ENCODE results near the gene CUL3.
"Not testable (repeated sequence)": the region's sequence is repeated elsewhere in the genome, so short reads cannot be mapped to it uniquely, and the experiment has no call there.

CUL3 gene

GRCh38 chr2:224506494-224506893, 78.7 kb downstream of the CUL3 start:
- Histone ChIP-seq H3K27ac (ENCODE audit: low read depth, low read length) (no peak overlapping the region), H3K36me3 (ENCODE audit: insufficient read depth, low read length) (peaks cover 26% of the 10 kb centered on the region), H3K9me3 (ENCODE audit: low read length) (no peaks in the 10 kb centered on the region), H3K4me3 (ENCODE audit: low read depth in 1 of 2, low read length in 2 of 2) (no peak overlapping the region), H3K9ac (ENCODE audit: low read length) (no peak overlapping the region), H3K27me3 (ENCODE audit: control insufficient read depth in 1 of 2, insufficient read depth in 2 of 2, low read length in 2 of 2) (no peaks in the 10 kb centered on the region), H3K4me1 (ENCODE audit: insufficient read depth, low read length) (no peaks in the 10 kb centered on the region)

GRCh38 chr2:224498991-224499390, 86.2 kb downstream of the CUL3 start:
- H3K9me3 ChIP-seq (ENCODE audit: low read length) = no peaks in the 10 kb centered on the region
- no peaks in the 10 kb centered on the region for H3K27me3 ChIP-seq (ENCODE audit: control insufficient read depth in 1 of 2, insufficient read depth in 2 of 2, low read length in 2 of 2)
- H3K27ac ChIP-seq (ENCODE audit: low read depth, low read length) = no peak overlapping the region
- no peaks in the 10 kb centered on the region for H3K4me1 ChIP-seq (ENCODE audit: insufficient read depth, low read length)
- H3K36me3 ChIP-seq (ENCODE audit: insufficient read depth, low read length) = peaks cover 43% of the 10 kb centered on the region
- no peak overlapping the region for H3K9ac ChIP-seq (ENCODE audit: low read length)
- no peak overlapping the region for H3K4me3 ChIP-seq (ENCODE audit: low read depth in 1 of 2, low read length in 2 of 2)

GRCh38 chr2:224492531-224492930, 92.6 kb downstream of the CUL3 start:
- no peak overlapping the region for H3K4me3 ChIP-seq (ENCODE audit: low read depth in 1 of 2, low read length in 2 of 2)
- no peaks in the 10 kb centered on the region for H3K4me1 ChIP-seq (ENCODE audit: insufficient read depth, low read length)
- peaks cover 7% of the 10 kb centered on the region for H3K36me3 ChIP-seq (ENCODE audit: insufficient read depth, low read length)
- H3K27ac ChIP-seq (ENCODE audit: low read depth, low read length) = no peak overlapping the region
- H3K9ac ChIP-seq (ENCODE audit: low read length) = no peak overlapping the region
- no peaks in the 10 kb centered on the region for H3K27me3 ChIP-seq (ENCODE audit: control insufficient read depth in 1 of 2, insufficient read depth in 2 of 2, low read length in 2 of 2)
- H3K9me3 ChIP-seq (ENCODE audit: low read length) = no peaks in the 10 kb centered on the region

DNA sequence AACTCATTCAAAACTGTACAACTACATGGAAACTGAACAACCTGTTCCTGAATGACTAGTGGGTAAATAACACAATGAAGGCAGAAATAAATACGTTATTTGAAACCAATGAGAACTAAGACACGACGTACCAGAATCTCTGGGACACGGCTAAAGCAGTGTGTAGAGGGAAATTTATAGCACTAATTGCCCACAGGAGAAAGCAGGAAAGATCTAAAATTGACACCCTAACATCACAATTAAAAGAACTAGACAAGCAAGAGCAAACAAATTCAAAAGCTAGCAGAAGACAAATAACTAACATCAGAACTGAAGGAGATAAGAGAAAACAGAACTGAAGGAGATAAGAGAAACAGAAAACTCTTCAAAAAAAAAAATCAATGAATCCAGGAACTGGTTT, 97.2 kb downstream of the CUL3 start:
- not testable (repeated sequence) for H3K27ac ChIP-seq (ENCODE audit: low read depth, low read length); H3K36me3 ChIP-seq (ENCODE audit: insufficient read depth, low read length); H3K4me1 ChIP-seq (ENCODE audit: insufficient read depth, low read length); H3K9ac ChIP-seq (ENCODE audit: low read length); H3K9me3 ChIP-seq (ENCODE audit: low read length); H3K4me3 ChIP-seq (ENCODE audit: low read depth in 1 of 2, low read length in 2 of 2); H3K27me3 ChIP-seq (ENCODE audit: control insufficient read depth in 1 of 2, insufficient read depth in 2 of 2, low read length in 2 of 2)

DNA sequence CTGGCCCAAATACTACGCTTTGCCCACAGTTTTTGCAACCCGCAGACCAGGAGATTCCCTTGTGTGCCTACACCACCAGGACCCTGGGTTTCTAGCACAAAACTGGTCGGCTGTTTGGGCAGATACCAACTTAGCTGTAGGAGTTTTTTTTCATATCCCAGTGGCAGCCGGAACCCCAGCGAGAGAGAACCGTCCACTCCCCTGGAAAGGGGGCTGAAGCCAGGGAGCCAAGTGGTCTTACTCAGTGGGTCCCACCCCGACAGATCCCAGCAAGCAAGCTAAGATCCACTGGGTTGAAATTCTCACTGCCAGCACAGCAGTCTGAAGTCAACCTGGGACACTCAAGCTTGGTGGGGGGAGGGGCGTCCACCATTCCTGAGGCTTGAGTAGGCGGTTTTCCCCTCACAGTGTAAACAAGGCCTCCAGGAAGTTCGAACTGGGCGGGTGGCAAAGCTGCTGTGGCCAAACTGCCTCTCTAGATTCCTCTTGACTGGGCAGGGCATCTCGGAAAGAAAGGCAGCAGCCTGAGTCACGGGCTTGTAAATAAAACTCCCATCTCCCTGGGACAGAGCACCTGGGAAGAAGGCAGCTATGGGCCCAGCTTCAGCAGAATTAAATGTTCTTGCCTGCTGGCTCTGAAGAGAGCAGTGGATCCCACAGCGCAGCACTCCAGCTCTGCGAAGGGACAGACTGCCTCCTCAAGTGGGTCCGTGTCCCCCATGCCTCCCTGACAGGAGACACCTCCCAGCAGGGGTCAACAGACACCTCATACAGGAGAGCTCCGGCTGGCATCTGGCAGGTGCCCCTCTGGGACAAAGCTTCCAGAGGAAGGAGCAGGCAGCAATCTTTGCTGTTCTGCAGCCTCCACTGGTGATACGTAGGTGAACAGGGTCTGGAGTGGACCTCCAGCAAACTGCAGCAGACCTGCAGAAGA, 99.8 kb downstream of the CUL3 start:
- H3K27ac ChIP-seq (ENCODE audit: low read depth, low read length); H3K36me3 ChIP-seq (ENCODE audit: insufficient read depth, low read length); H3K4me3 ChIP-seq (ENCODE audit: low read depth in 1 of 2, low read length in 2 of 2); H3K9me3 ChIP-seq (ENCODE audit: low read length); H3K9ac ChIP-seq (ENCODE audit: low read length); H3K4me1 ChIP-seq (ENCODE audit: insufficient read depth, low read length); H3K27me3 ChIP-seq (ENCODE audit: control insufficient read depth in 1 of 2, insufficient read depth in 2 of 2, low read length in 2 of 2): not testable (repeated sequence)

DNA sequence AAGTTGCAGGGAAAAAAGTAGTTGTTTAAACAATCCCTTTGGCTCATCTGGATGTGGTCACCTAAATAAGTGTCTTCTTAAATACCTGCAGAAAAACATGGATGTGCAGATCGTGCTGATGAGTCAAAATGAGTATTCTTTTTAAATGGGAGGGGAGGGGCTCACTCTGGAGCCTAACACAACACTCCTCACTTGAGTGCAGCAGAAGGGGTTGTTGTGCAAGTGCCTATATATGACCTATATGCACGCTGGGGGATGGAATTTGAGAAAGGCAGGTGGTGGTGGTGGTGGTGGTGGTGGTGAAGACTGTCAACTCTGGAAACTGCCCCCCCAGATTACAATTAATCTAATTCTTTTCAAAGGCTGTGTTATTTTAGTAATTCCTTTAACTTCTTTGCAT, 105.3 kb downstream of the CUL3 start:
- no peak overlapping the region for H3K4me3 ChIP-seq (ENCODE audit: low read depth in 1 of 2, low read length in 2 of 2)
- H3K36me3 ChIP-seq (ENCODE audit: insufficient read depth, low read length) = peaks cover 25% of the 10 kb centered on the region
- H3K27me3 ChIP-seq (ENCODE audit: control insufficient read depth in 1 of 2, insufficient read depth in 2 of 2, low read length in 2 of 2) = no peaks in the 10 kb centered on the region
- H3K27ac ChIP-seq (ENCODE audit: low read depth, low read length) = no peak overlapping the region
- H3K9ac ChIP-seq (ENCODE audit: low read length) = no peak overlapping the region
- H3K4me1 ChIP-seq (ENCODE audit: insufficient read depth, low read length) = no peaks in the 10 kb centered on the region
- no peaks in the 10 kb centered on the region for H3K9me3 ChIP-seq (ENCODE audit: low read length)

DNA sequence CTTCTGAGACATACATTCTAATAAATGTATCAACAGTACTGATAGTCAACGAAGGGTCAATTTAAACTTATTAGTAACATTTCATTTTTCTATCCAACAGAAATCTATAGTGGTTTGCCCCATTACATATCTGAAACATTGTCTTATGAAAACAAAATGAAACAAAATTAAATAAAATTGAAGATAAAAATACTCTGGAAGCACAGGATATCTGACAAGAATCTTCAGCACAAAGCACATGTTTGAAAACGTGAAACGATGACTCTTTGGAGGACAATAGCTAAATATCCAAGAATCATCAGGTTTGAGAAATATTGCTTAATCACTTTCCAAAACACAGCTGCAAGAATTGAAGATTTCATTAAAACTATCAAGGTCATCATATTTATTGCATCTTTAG, 112.3 kb downstream of the CUL3 start:
- H3K36me3 ChIP-seq (ENCODE audit: insufficient read depth, low read length) = peaks cover 31% of the 10 kb centered on the region
- no peak overlapping the region for H3K4me3 ChIP-seq (ENCODE audit: low read depth in 1 of 2, low read length in 2 of 2)
- no peaks in the 10 kb centered on the region for H3K9me3 ChIP-seq (ENCODE audit: low read length)
- H3K4me1 ChIP-seq (ENCODE audit: insufficient read depth, low read length) = no peaks in the 10 kb centered on the region
- no peaks in the 10 kb centered on the region for H3K27me3 ChIP-seq (ENCODE audit: control insufficient read depth in 1 of 2, insufficient read depth in 2 of 2, low read length in 2 of 2)
- H3K27ac ChIP-seq (ENCODE audit: low read depth, low read length) = no peak overlapping the region
- no peak overlapping the region for H3K9ac ChIP-seq (ENCODE audit: low read length)

- Histone ChIP-seq H3K9me3 (ENCODE audit: low read length) (no peaks in the 10 kb centered on the region), H3K36me3 (ENCODE audit: insufficient read depth, low read length) (peaks cover 24% of the 10 kb centered on the region), H3K4me1 (ENCODE audit: insufficient read depth, low read length) (no peaks in the 10 kb centered on the region), H3K4me3 (ENCODE audit: low read depth in 1 of 2, low read length in 2 of 2) (no peak overlapping the region), H3K27me3 (ENCODE audit: control insufficient read depth in 1 of 2, insufficient read depth in 2 of 2, low read length in 2 of 2) (no peaks in the 10 kb centered on the region), H3K9ac (ENCODE audit: low read length) (no peak overlapping the region), H3K27ac (ENCODE audit: low read depth, low read length) (no peak overlapping the region)
Measured at GRCh38 chr2:224472137-224472536, 113.0 kb downstream of the CUL3 start.

- Histone ChIP-seq H3K4me1 (ENCODE audit: insufficient read depth, low read length) (no peaks in the 10 kb centered on the region), H3K36me3 (ENCODE audit: insufficient read depth, low read length) (peaks cover 8% of the 10 kb centered on the region)
Measured at GRCh38 chr2:224469374-224469964, 115.7 kb downstream of the CUL3 start.

GRCh38 chr2:224466304-224466895, 118.8 kb downstream of the CUL3 start:
- Histone ChIP-seq H3K4me3 (ENCODE audit: low read depth in 1 of 2, low read length in 2 of 2) (no peak overlapping the region), H3K27ac (ENCODE audit: low read depth, low read length) (no peak overlapping the region)

More at GRCh38 chr2:224469374-224469964, 115.7 kb downstream of the CUL3 start:
- H3K9ac ChIP-seq (ENCODE audit: low read length) = no peak overlapping the region
- no peaks in the 10 kb centered on the region for H3K9me3 ChIP-seq (ENCODE audit: low read length)
- no peak overlapping the region for H3K4me3 ChIP-seq (ENCODE audit: low read depth in 1 of 2, low read length in 2 of 2)
- no peak overlapping the region for H3K27ac ChIP-seq (ENCODE audit: low read depth, low read length)
- no peaks in the 10 kb centered on the region for H3K27me3 ChIP-seq (ENCODE audit: control insufficient read depth in 1 of 2, insufficient read depth in 2 of 2, low read length in 2 of 2)

DNA sequence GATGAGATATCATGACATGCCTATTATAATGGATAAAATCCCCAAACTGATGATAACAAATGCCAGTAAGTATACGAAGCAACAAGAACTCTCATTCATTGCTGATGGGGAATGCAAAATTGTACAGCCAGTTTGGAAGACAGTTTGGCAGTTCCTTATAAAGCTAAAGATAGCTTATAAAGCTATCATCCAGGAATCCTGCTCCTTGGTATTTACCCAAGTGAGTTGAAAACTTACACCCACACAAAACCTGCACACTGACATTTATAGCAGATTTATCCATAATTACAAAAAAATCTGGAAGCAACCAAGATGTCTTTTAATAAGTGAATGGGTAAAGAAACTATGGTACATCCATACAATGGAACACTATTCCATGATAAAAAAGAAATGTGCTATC, 123.8 kb downstream of the CUL3 start:
- no peak overlapping the region for H3K27ac ChIP-seq (ENCODE audit: low read depth, low read length)
- no peaks in the 10 kb centered on the region for H3K36me3 ChIP-seq (ENCODE audit: insufficient read depth, low read length)
- no peaks in the 10 kb centered on the region for H3K4me1 ChIP-seq (ENCODE audit: insufficient read depth, low read length)
- no peak overlapping the region for H3K9ac ChIP-seq (ENCODE audit: low read length)
- no peaks in the 10 kb centered on the region for H3K27me3 ChIP-seq (ENCODE audit: control insufficient read depth in 1 of 2, insufficient read depth in 2 of 2, low read length in 2 of 2)
- H3K4me3 ChIP-seq (ENCODE audit: low read depth in 1 of 2, low read length in 2 of 2) = no peak overlapping the region
- H3K9me3 ChIP-seq (ENCODE audit: low read length) = no peaks in the 10 kb centered on the region

More at GRCh38 chr2:224466304-224466895, 118.8 kb downstream of the CUL3 start:
- H3K9ac ChIP-seq (ENCODE audit: low read length) = no peak overlapping the region
- no peaks in the 10 kb centered on the region for H3K27me3 ChIP-seq (ENCODE audit: control insufficient read depth in 1 of 2, insufficient read depth in 2 of 2, low read length in 2 of 2)
- H3K9me3 ChIP-seq (ENCODE audit: low read length) = no peaks in the 10 kb centered on the region
- no peaks in the 10 kb centered on the region for H3K4me1 ChIP-seq (ENCODE audit: insufficient read depth, low read length)
- no peaks in the 10 kb centered on the region for H3K36me3 ChIP-seq (ENCODE audit: insufficient read depth, low read length)

Data from muscle layer of colon (tissue), 2 donors.